ENCODE measurements around the gene ZFHX3. TPM values are rescaled to one million over a fixed set of nuclear protein-coding genes. Genes with fewer than 3 reads are reported as not detected.

Gene ZFHX3
- total and polyA plus RNA-seq, 2 donors from 2014 or later, result 2.3 to 29.3 TPM

GRCh38 chr16:73021866-73022495 lies 25.9 kb downstream of the ZFHX3 start:
- no peak overlapping the region for H3K9ac ChIP-seq (ENCODE audit: low read length in 3 of 3)
- no peaks in the 10 kb centered on the region for H3K9me3 ChIP-seq (ENCODE audit: control insufficient read depth in 2 of 3, insufficient read depth in 1 of 3, low read length in 3 of 3)
- H3K4me1 ChIP-seq (ENCODE audit: control insufficient read depth in 2 of 3, insufficient read depth in 2 of 3, low read depth in 1 of 3, low read length in 3 of 3), result peaks cover 3 to 29% (median 19%) of the 10 kb centered on the region in 3 donors
- intact Hi-C loops (cut with DNase I), result no loop called here
- H3K27me3 ChIP-seq (ENCODE audit: control insufficient read depth, insufficient read depth, low read length), result no peaks in the 10 kb centered on the region
- no peak overlapping the region for H3K4me3 ChIP-seq (ENCODE audit: low read length in 3 of 3)
- DNase-seq (no peak), FAIRE-seq (no peak)
- H3K27ac ChIP-seq (ENCODE audit: low read depth in 2 of 2, low read length in 2 of 2), result no peak overlapping the region
- no peak for TF ChIP-seq CTCF (IDR thresholded peaks at IDR 0.05; ENCODE audit: borderline replicate concordance, extremely low read depth, insufficient read depth)
- no peaks in the 10 kb centered on the region for H3K36me3 ChIP-seq (ENCODE audit: control insufficient read depth in 2 of 3, insufficient read depth in 3 of 3, low read length in 3 of 3)

GRCh38 chr16:73020409-73020884 lies 27.5 kb downstream of the ZFHX3 start:
- no peaks in the 10 kb centered on the region for H3K36me3 ChIP-seq (ENCODE audit: control insufficient read depth in 2 of 3, insufficient read depth in 3 of 3, low read length in 3 of 3)
- no peak for TF ChIP-seq CTCF (IDR thresholded peaks at IDR 0.05; ENCODE audit: borderline replicate concordance, extremely low read depth, insufficient read depth)
- no peaks in the 10 kb centered on the region for H3K9me3 ChIP-seq (ENCODE audit: control insufficient read depth in 2 of 3, insufficient read depth in 1 of 3, low read length in 3 of 3)
- FAIRE-seq (no peak), DNase-seq (no peak)
- no peaks in the 10 kb centered on the region for H3K27me3 ChIP-seq (ENCODE audit: control insufficient read depth, insufficient read depth, low read length)
- H3K4me3 ChIP-seq (ENCODE audit: low read length in 3 of 3), result no peak overlapping the region
- no peak overlapping the region for H3K27ac ChIP-seq (ENCODE audit: low read depth in 2 of 2, low read length in 2 of 2)
- no peak overlapping the region for H3K9ac ChIP-seq (ENCODE audit: low read length in 3 of 3)
- peaks cover 3 to 38% (median 32%) of the 10 kb centered on the region in 3 donors for H3K4me1 ChIP-seq (ENCODE audit: control insufficient read depth in 2 of 3, insufficient read depth in 2 of 3, low read depth in 1 of 3, low read length in 3 of 3)
- intact Hi-C loops (cut with DNase I), result no loop called here

GRCh38 chr16:73019457-73020362 lies 28.2 kb downstream of the ZFHX3 start:
- DNase-seq, result no peak
- intact Hi-C loops (cut with DNase I), result no loop called here
- H3K36me3 ChIP-seq (ENCODE audit: control insufficient read depth in 2 of 3, insufficient read depth in 3 of 3, low read length in 3 of 3), result no peaks in the 10 kb centered on the region

More at GRCh38 chr16:73019457-73020362, 28.2 kb downstream of the ZFHX3 start:
- Histone ChIP-seq H3K4me3 (ENCODE audit: low read length in 3 of 3) (no peak overlapping the region), H3K9me3 (ENCODE audit: control insufficient read depth in 2 of 3, insufficient read depth in 1 of 3, low read length in 3 of 3) (no peaks in the 10 kb centered on the region), H3K27ac (ENCODE audit: low read depth in 2 of 2, low read length in 2 of 2) (peak overlapping the region in 1 of 2 donors; percentile 20), H3K9ac (ENCODE audit: low read length in 3 of 3) (no peak overlapping the region), H3K4me1 (ENCODE audit: control insufficient read depth in 2 of 3, insufficient read depth in 2 of 3, low read depth in 1 of 3, low read length in 3 of 3) (peaks cover 0 to 36% (median 29%) of the 10 kb centered on the region in 3 donors), H3K27me3 (ENCODE audit: control insufficient read depth, insufficient read depth, low read length) (no peaks in the 10 kb centered on the region)
- no peak for FAIRE-seq
- TF ChIP-seq CTCF (IDR thresholded peaks at IDR 0.05; ENCODE audit: borderline replicate concordance, extremely low read depth, insufficient read depth), result no peak

Data from kidney (tissue), 14 donors.